Hepatocyte (in vitro differentiated cells): ENCODE data around the gene MYO1E.
"Not testable (repeated sequence)": the region's sequence is repeated elsewhere in the genome, so short reads cannot be mapped to it uniquely, and the experiment has no call there.

Experiments used
- EZH2 ChIP-seq: fragments of 200-600 bp; sonication (generic); IDR thresholded peaks from 2 replicates; pipeline ENCODE4 v1.6.1; 2016; ENCODE audit warnings: antibody characterized with exemption, mild to moderate bottlenecking, borderline replicate concordance
- TF ChIP-seq, protein P1 (sequence below): fragments of 200-600 bp; sonication (generic); IDR thresholded peaks from 2 replicates; pipeline ENCODE4 v1.5.1; 2016; ENCODE audit warnings: antibody characterized with exemption, mild to moderate bottlenecking; ENCODE audit not compliant: poor library complexity

DNA sequence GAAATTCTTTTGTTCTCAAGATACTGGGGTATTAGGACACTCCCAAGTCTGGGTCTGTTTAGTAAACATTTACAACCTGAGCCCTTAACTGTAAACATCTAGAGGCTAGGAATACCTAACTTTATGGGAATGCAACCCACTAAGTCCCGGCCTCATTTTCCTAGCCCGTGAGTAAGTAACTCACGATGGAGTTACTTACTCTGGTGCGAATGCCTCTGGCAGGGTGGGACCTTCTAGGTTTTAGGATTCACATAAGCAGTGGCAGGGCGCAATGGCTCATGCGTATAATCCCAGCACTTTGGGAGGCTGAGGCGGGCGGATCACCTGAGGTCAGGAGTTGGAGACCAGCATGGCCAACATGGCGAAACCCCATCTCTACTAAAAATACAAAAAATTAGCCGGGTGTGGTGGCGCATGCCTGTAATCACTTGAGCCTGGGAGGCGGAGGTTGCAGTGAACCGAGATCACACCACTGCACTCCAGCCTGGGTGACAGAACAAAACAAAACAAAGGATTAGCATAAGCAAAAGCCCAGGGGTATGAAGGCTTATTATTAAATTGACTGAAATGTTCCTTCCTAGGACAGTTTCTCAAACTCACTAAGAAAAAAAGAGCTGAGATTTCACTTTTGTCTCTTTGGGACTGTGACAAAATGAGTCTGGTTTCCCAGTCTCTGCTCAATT is 14.7 kb upstream of the MYO1E start:
- TF ChIP-seq, protein P1, sequence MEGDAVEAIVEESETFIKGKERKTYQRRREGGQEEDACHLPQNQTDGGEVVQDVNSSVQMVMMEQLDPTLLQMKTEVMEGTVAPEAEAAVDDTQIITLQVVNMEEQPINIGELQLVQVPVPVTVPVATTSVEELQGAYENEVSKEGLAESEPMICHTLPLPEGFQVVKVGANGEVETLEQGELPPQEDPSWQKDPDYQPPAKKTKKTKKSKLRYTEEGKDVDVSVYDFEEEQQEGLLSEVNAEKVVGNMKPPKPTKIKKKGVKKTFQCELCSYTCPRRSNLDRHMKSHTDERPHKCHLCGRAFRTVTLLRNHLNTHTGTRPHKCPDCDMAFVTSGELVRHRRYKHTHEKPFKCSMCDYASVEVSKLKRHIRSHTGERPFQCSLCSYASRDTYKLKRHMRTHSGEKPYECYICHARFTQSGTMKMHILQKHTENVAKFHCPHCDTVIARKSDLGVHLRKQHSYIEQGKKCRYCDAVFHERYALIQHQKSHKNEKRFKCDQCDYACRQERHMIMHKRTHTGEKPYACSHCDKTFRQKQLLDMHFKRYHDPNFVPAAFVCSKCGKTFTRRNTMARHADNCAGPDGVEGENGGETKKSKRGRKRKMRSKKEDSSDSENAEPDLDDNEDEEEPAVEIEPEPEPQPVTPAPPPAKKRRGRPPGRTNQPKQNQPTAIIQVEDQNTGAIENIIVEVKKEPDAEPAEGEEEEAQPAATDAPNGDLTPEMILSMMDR = not testable (repeated sequence)
- TF ChIP-seq EZH2 = not testable (repeated sequence)
